ENCODE data around the gene MEOX1.
"Not testable (repeated sequence)": the region's sequence is repeated elsewhere in the genome, so short reads cannot be mapped to it uniquely, and the experiment has no call there.

MEOX1 gene

GRCh38 chr17:43661699-43662412, at the start of gene MEOX1:
Gene MEOX1, minus strand, starts transcription at chr17:43661922. Its CDS starts 388 bp downstream, at chr17:43661534.
- no peak for DNase-seq

GRCh38 chr17:43710101-43710500, 48.4 kb upstream of the MEOX1 start:
- DNase-seq = no peak

GRCh38 chr17:43709210-43709609, 47.5 kb upstream of the MEOX1 start:
- DNase-seq = no peak

- DNase-seq = no peak
These were observed 45.5 kb upstream of the MEOX1 start for GRCh38 chr17:43707184-43707583.

GRCh38 chr17:43706235-43706634, 44.5 kb upstream of the MEOX1 start:
- no peak for DNase-seq

GRCh38 chr17:43703630-43704029, 41.9 kb upstream of the MEOX1 start:
- no peak for DNase-seq

GRCh38 chr17:43702637-43703036, 40.9 kb upstream of the MEOX1 start:
- DNase-seq = no peak

- DNase-seq = no peak
These were observed 39.6 kb upstream of the MEOX1 start for GRCh38 chr17:43701318-43701743.

GRCh38 chr17:43699438-43699756, 37.7 kb upstream of the MEOX1 start:
- no peak for DNase-seq

GRCh38 chr17:43698678-43699437, 37.1 kb upstream of the MEOX1 start:
- DNase-seq = no peak

- DNase-seq = no peak
These were observed 36.2 kb upstream of the MEOX1 start for GRCh38 chr17:43697937-43698336.

GRCh38 chr17:43696891-43697290, 35.2 kb upstream of the MEOX1 start:
- no peak for DNase-seq

- DNase-seq = no peak
These were observed 34.5 kb upstream of the MEOX1 start for GRCh38 chr17:43695970-43696865.

- peak; percentile 65 for DNase-seq
These were observed 32.6 kb upstream of the MEOX1 start for GRCh38 chr17:43694081-43694870.

- no peak for DNase-seq
These were observed 29.6 kb upstream of the MEOX1 start for GRCh38 chr17:43691317-43691693.

- DNase-seq = no peak
These were observed 29.0 kb upstream of the MEOX1 start for GRCh38 chr17:43690624-43691316.

GRCh38 chr17:43689814-43690213, 28.1 kb upstream of the MEOX1 start:
- no peak for DNase-seq

GRCh38 chr17:43689131-43689530, 27.4 kb upstream of the MEOX1 start:
- no peak for DNase-seq

- not testable (repeated sequence) for DNase-seq
These were observed 25.2 kb upstream of the MEOX1 start for GRCh38 chr17:43686957-43687356.

- DNase-seq = no peak
These were observed 22.4 kb upstream of the MEOX1 start for GRCh38 chr17:43683928-43684653.

GRCh38 chr17:43680461-43680860, 18.7 kb upstream of the MEOX1 start:
- no peak for DNase-seq
